Mesendoderm (in vitro differentiated cells): ENCODE data around the gene FBLN2.
A peak's percentile ranks its signal among the peaks of the same experiment; 100 is the strongest.

Experiments used
- DNase-seq: peaks from one replicate; pipeline ENCODE4 v3.0.0; 2013
- H2AK5ac ChIP-seq: 2 replicates; pipeline ENCODE4 v1.6.1; 2013; ENCODE audit warnings: low read length, inconsistent platforms
- H2BK120ac ChIP-seq: 2 replicates; pipeline ENCODE4 v1.6.1; 2013; ENCODE audit warnings: low read depth, mild to moderate bottlenecking, low read length, moderate library complexity, mixed read lengths
- H2BK15ac ChIP-seq: replicated peaks from 2 replicates; pipeline ENCODE4 v1.6.1; 2013; ENCODE audit warnings: low read depth, mild to moderate bottlenecking, moderate library complexity
- H2BK5ac ChIP-seq: 2 replicates; pipeline ENCODE4 v1.6.1; 2013; ENCODE audit warnings: low read length, inconsistent platforms
- H3K18ac ChIP-seq: 2 replicates; pipeline ENCODE4 v1.6.1; 2013; ENCODE audit warnings: mild to moderate bottlenecking, low read length, mixed read lengths
- H3K23ac ChIP-seq: one replicate; pipeline ENCODE4 v1.6.1; 2013; ENCODE audit warnings: low read length
- H3K27ac ChIP-seq: 2 replicates; pipeline ENCODE4 v1.5.1; 2013; ENCODE audit warnings: low read depth, mild to moderate bottlenecking, inconsistent platforms, low read length, moderate library complexity
- H3K27me3 ChIP-seq: 2 replicates; pipeline ENCODE4 v1.6.1; 2013; ENCODE audit warnings: low read length, control low read depth, mild to moderate bottlenecking, inconsistent platforms; ENCODE audit not compliant: insufficient read depth, poor library complexity
- H3K36me3 ChIP-seq: 2 replicates; pipeline ENCODE4 v1.6.1; 2013; ENCODE audit warnings: low read length, inconsistent platforms; ENCODE audit not compliant: control insufficient read depth, insufficient read depth
- H3K4ac ChIP-seq: one replicate; pipeline ENCODE4 v1.6.1; 2013; ENCODE audit warnings: low read depth, mild to moderate bottlenecking, low read length, moderate library complexity
- H3K4me1 ChIP-seq: 2 replicates; pipeline ENCODE4 v1.6.1; 2013; ENCODE audit warnings: low read depth, low read length, inconsistent platforms; ENCODE audit not compliant: control insufficient read depth
- H3K4me2 ChIP-seq: 2 replicates; pipeline ENCODE4 v1.6.1; 2013; ENCODE audit warnings: low read length
- H3K4me3 ChIP-seq: 2 replicates; pipeline ENCODE4 v1.5.1; 2013; ENCODE audit warnings: mild to moderate bottlenecking, low read length
- H3K56ac ChIP-seq: one replicate; pipeline ENCODE4 v1.6.1; 2013; ENCODE audit warnings: low read length
- H3K79me1 ChIP-seq: 2 replicates; pipeline ENCODE4 v1.6.1; 2013; ENCODE audit warnings: low read length, inconsistent platforms
- H3K79me2 ChIP-seq: 2 replicates; pipeline ENCODE4 v1.6.1; 2013; ENCODE audit warnings: mild to moderate bottlenecking, low read length; ENCODE audit not compliant: control insufficient read depth, insufficient read depth
- H3K9ac ChIP-seq: 2 replicates; pipeline ENCODE4 v1.6.1; 2013; ENCODE audit warnings: low read length, inconsistent platforms
- H4K5ac ChIP-seq: one replicate; pipeline ENCODE4 v1.6.1; 2013; ENCODE audit warnings: low read length
- H4K8ac ChIP-seq: one replicate; pipeline ENCODE4 v1.6.1; 2013; ENCODE audit warnings: low read depth, mild to moderate bottlenecking, control low read depth, low read length, moderate library complexity
- WGBS: extraction: QIAGEN DNeasy Blood & Tissue Kit; methylation state at CpG from one replicate; pipeline ENCODE4 v1.1.7; 2013; ENCODE audit warnings: low lambda C conversion rate, missing lambda C conversion rate; ENCODE audit not compliant: insufficient coverage; ENCODE audit errors: extremely low coverage; 5-methylcytosine and 5-hydroxymethylcytosine counted together

The FBLN2 gene

GRCh38 chr3:13588993-13589392 is 40.1 kb downstream of the FBLN2 start:
- no peak overlapping the region for H3K4me2 ChIP-seq
- H3K4me1 ChIP-seq = peaks cover 6% of the 10 kb centered on the region
- WGBS = no CpG with 5 or more reads among the region's 4 CpGs
- H2AK5ac ChIP-seq = no peak overlapping the region
- H3K4ac ChIP-seq = peak overlapping the region; percentile 18
- no peaks in the 10 kb centered on the region for H3K36me3 ChIP-seq
- no peak overlapping the region for H4K5ac ChIP-seq
- H3K4me3 ChIP-seq = no peak overlapping the region
- no peak overlapping the region for H3K27ac ChIP-seq
- no peak overlapping the region for H3K56ac ChIP-seq
- H2BK120ac ChIP-seq = no peak overlapping the region
- H2BK15ac ChIP-seq = no peak overlapping the region
- H2BK5ac ChIP-seq = no peak overlapping the region
- no peak for DNase-seq
- no peak overlapping the region for H3K18ac ChIP-seq
- H3K23ac ChIP-seq = no peak overlapping the region
- H3K79me2 ChIP-seq = no peaks in the 10 kb centered on the region
- H4K8ac ChIP-seq = no peak overlapping the region
- H3K79me1 ChIP-seq = no peaks in the 10 kb centered on the region
- no peaks in the 10 kb centered on the region for H3K27me3 ChIP-seq
- H3K9ac ChIP-seq = no peak overlapping the region

- H2AK5ac ChIP-seq = no peak overlapping the region
Measured at GRCh38 chr3:13590841-13591520, 42.1 kb downstream of the FBLN2 start.

GRCh38 chr3:13593615-13594014 is 44.7 kb downstream of the FBLN2 start:
- H3K4me3 ChIP-seq = no peak overlapping the region
- DNase-seq = no peak
- no peak overlapping the region for H2BK5ac ChIP-seq
- no peak overlapping the region for H3K23ac ChIP-seq
- no peak overlapping the region for H2BK120ac ChIP-seq
- no peak overlapping the region for H2AK5ac ChIP-seq
- WGBS = no CpG with 5 or more reads among the region's 10 CpGs
- no peaks in the 10 kb centered on the region for H3K79me1 ChIP-seq
- no peak overlapping the region for H3K4me2 ChIP-seq
- H3K27ac ChIP-seq = peak overlapping the region; percentile 47
- no peak overlapping the region for H3K9ac ChIP-seq
- H3K4ac ChIP-seq = no peak overlapping the region
- H3K18ac ChIP-seq = no peak overlapping the region
- no peak overlapping the region for H2BK15ac ChIP-seq
- H3K36me3 ChIP-seq = no peaks in the 10 kb centered on the region
- H3K56ac ChIP-seq = peak overlapping the region; percentile 34
- peaks cover 4% of the 10 kb centered on the region for H3K4me1 ChIP-seq
- H4K8ac ChIP-seq = no peak overlapping the region
- no peaks in the 10 kb centered on the region for H3K27me3 ChIP-seq
- no peak overlapping the region for H4K5ac ChIP-seq
- no peaks in the 10 kb centered on the region for H3K79me2 ChIP-seq

More at GRCh38 chr3:13590841-13591520, 42.1 kb downstream of the FBLN2 start:
- H3K4me1 ChIP-seq = peaks cover 10% of the 10 kb centered on the region
- no peaks in the 10 kb centered on the region for H3K36me3 ChIP-seq
- no peak overlapping the region for H3K4me2 ChIP-seq
- H3K9ac ChIP-seq = no peak overlapping the region
- WGBS = no CpG with 5 or more reads among the region's 3 CpGs
- H2BK5ac ChIP-seq = no peak overlapping the region
- no peak overlapping the region for H3K18ac ChIP-seq
- no peak overlapping the region for H3K27ac ChIP-seq
- no peak overlapping the region for H3K23ac ChIP-seq
- no peak overlapping the region for H2BK15ac ChIP-seq
- no peaks in the 10 kb centered on the region for H3K79me2 ChIP-seq
- H3K27me3 ChIP-seq = no peaks in the 10 kb centered on the region
- no peak overlapping the region for H3K4ac ChIP-seq
- no peak overlapping the region for H2BK120ac ChIP-seq
- H4K8ac ChIP-seq = no peak overlapping the region
- H4K5ac ChIP-seq = no peak overlapping the region
- no peaks in the 10 kb centered on the region for H3K79me1 ChIP-seq
- H3K4me3 ChIP-seq = no peak overlapping the region
- no peak for DNase-seq
- no peak overlapping the region for H3K56ac ChIP-seq

- H3K27me3 ChIP-seq = no peaks in the 10 kb centered on the region
- no peak overlapping the region for H3K4me2 ChIP-seq
- no peak overlapping the region for H4K5ac ChIP-seq
- no peak overlapping the region for H2BK15ac ChIP-seq
- no peak overlapping the region for H3K23ac ChIP-seq
- H3K4me3 ChIP-seq = no peak overlapping the region
- no peak overlapping the region for H4K8ac ChIP-seq
- no peak overlapping the region for H2BK5ac ChIP-seq
- H3K36me3 ChIP-seq = no peaks in the 10 kb centered on the region
- no peaks in the 10 kb centered on the region for H3K79me1 ChIP-seq
- WGBS = no CpG with 5 or more reads among the region's 8 CpGs
- peak overlapping the region; percentile 63 for H3K4ac ChIP-seq
- H3K9ac ChIP-seq = no peak overlapping the region
- H3K18ac ChIP-seq = peak overlapping the region; percentile 39
- H3K56ac ChIP-seq = peak overlapping the region; percentile 53
- DNase-seq = no peak
- peaks cover 5% of the 10 kb centered on the region for H3K4me1 ChIP-seq
- H2BK120ac ChIP-seq = no peak overlapping the region
- H2AK5ac ChIP-seq = no peak overlapping the region
- H3K27ac ChIP-seq = no peak overlapping the region
- no peaks in the 10 kb centered on the region for H3K79me2 ChIP-seq
Measured at GRCh38 chr3:13594146-13594545, 45.2 kb downstream of the FBLN2 start.

GRCh38 chr3:13594991-13595421 is 46.1 kb downstream of the FBLN2 start:
- DNase-seq = no peak
- Histone ChIP-seq H2BK5ac (peak overlapping the region; percentile 64), H3K36me3 (no peaks in the 10 kb centered on the region), H4K8ac (no peak overlapping the region), H3K79me1 (no peaks in the 10 kb centered on the region), H3K23ac (no peak overlapping the region), H2AK5ac (no peak overlapping the region), H4K5ac (no peak overlapping the region), H3K4me1 (peaks cover 7% of the 10 kb centered on the region), H2BK15ac (no peak overlapping the region), H3K4ac (peak overlapping the region; percentile 41), H3K79me2 (no peaks in the 10 kb centered on the region), H3K27me3 (no peaks in the 10 kb centered on the region), H3K9ac (peak overlapping the region; percentile 7), H2BK120ac (no peak overlapping the region), H3K4me2 (no peak overlapping the region), H3K27ac (peak overlapping the region; percentile 66), H3K4me3 (no peak overlapping the region), H3K56ac (peak overlapping the region; percentile 53), H3K18ac (peak overlapping the region; percentile 3)
- no CpG with 5 or more reads among the region's 10 CpGs for WGBS

GRCh38 chr3:13595485-13595884 is 46.6 kb downstream of the FBLN2 start:
- Histone ChIP-seq H3K27me3 (no peaks in the 10 kb centered on the region), H2BK5ac (no peak overlapping the region), H3K23ac (no peak overlapping the region), H3K27ac (peak overlapping the region; percentile 66), H4K5ac (no peak overlapping the region), H3K4ac (no peak overlapping the region), H3K36me3 (no peaks in the 10 kb centered on the region), H3K9ac (no peak overlapping the region), H2BK120ac (no peak overlapping the region), H3K4me2 (no peak overlapping the region), H3K79me2 (no peaks in the 10 kb centered on the region), H3K4me1 (peaks cover 7% of the 10 kb centered on the region), H2AK5ac (no peak overlapping the region), H4K8ac (no peak overlapping the region), H2BK15ac (no peak overlapping the region), H3K18ac (no peak overlapping the region), H3K56ac (peak overlapping the region; percentile 51), H3K4me3 (no peak overlapping the region), H3K79me1 (no peaks in the 10 kb centered on the region)
- peak; percentile 62 for DNase-seq
- WGBS = no CpG with 5 or more reads among the region's 5 CpGs
